ENCODE data around the gene MCF2L2. TPM values are rescaled to one million over a fixed set of nuclear protein-coding genes. Genes with fewer than 3 reads are reported as not detected.

The MCF2L2 gene
- total RNA-seq, 1 donor from 2014 or later: 0.20 TPM

- DNase-seq (ENCODE audit: low read depth in 2 of 2): peak in 1 of 2 donors; percentile 35
These were observed 99.6 kb downstream of the MCF2L2 start for GRCh38 chr3:183328823-183329222.

GRCh38 chr3:183328164-183328563 is 100.3 kb downstream of the MCF2L2 start:
- DNase-seq (ENCODE audit: low read depth in 2 of 2): peak in 1 of 2 donors; percentile 22

- peak in 1 of 2 donors; percentile 66 for DNase-seq (ENCODE audit: low read depth in 2 of 2)
These were observed 101.1 kb downstream of the MCF2L2 start for GRCh38 chr3:183327343-183327742.

GRCh38 chr3:183324083-183324482 is 104.3 kb downstream of the MCF2L2 start:
- peak; percentile 50 to 90 for DNase-seq (ENCODE audit: low read depth in 2 of 2)

- no peak for DNase-seq (ENCODE audit: low read depth in 2 of 2)
These were observed 109.0 kb downstream of the MCF2L2 start for GRCh38 chr3:183319371-183319770.

- peak in 1 of 2 donors; percentile 18 for DNase-seq (ENCODE audit: low read depth in 2 of 2)
These were observed 109.5 kb downstream of the MCF2L2 start for GRCh38 chr3:183318877-183319276.

- peak in 1 of 2 donors; percentile 51 for DNase-seq (ENCODE audit: low read depth in 2 of 2)
These were observed 110.2 kb downstream of the MCF2L2 start for GRCh38 chr3:183317886-183318865.

GRCh38 chr3:183317271-183317670 is 111.1 kb downstream of the MCF2L2 start:
- no peak for DNase-seq (ENCODE audit: low read depth in 2 of 2)

GRCh38 chr3:183315739-183316138 is 112.7 kb downstream of the MCF2L2 start:
- DNase-seq (ENCODE audit: low read depth in 2 of 2): no peak

- no peak for DNase-seq (ENCODE audit: low read depth in 2 of 2)
These were observed 114.7 kb downstream of the MCF2L2 start for GRCh38 chr3:183313764-183314163.

- no peak for DNase-seq (ENCODE audit: low read depth in 2 of 2)
These were observed 115.1 kb downstream of the MCF2L2 start for GRCh38 chr3:183313351-183313750.

GRCh38 chr3:183312433-183312832 is 116.0 kb downstream of the MCF2L2 start:
- DNase-seq (ENCODE audit: low read depth in 2 of 2): no peak

- DNase-seq (ENCODE audit: low read depth in 2 of 2): no peak
These were observed 117.5 kb downstream of the MCF2L2 start for GRCh38 chr3:183310936-183311335.

- no peak for DNase-seq (ENCODE audit: low read depth in 2 of 2)
These were observed 119.1 kb downstream of the MCF2L2 start for GRCh38 chr3:183309276-183309675.

GRCh38 chr3:183308751-183309150 is 119.7 kb downstream of the MCF2L2 start:
- no peak for DNase-seq (ENCODE audit: low read depth in 2 of 2)

GRCh38 chr3:183307749-183308148 is 120.7 kb downstream of the MCF2L2 start:
- no peak for DNase-seq (ENCODE audit: low read depth in 2 of 2)

GRCh38 chr3:183306798-183307671 is 121.4 kb downstream of the MCF2L2 start:
- peak; percentile 21 to 62 for DNase-seq (ENCODE audit: low read depth in 2 of 2)

- DNase-seq (ENCODE audit: low read depth in 2 of 2): no peak
These were observed 124.7 kb downstream of the MCF2L2 start for GRCh38 chr3:183303690-183304089.

GRCh38 chr3:183301937-183302580 is 126.4 kb downstream of the MCF2L2 start:
- peak in 1 of 2 donors; percentile 47 for DNase-seq (ENCODE audit: low read depth in 2 of 2)

GRCh38 chr3:183300996-183301562 is 127.3 kb downstream of the MCF2L2 start:
- no peak for DNase-seq (ENCODE audit: low read depth in 2 of 2)

- DNase-seq (ENCODE audit: low read depth in 2 of 2): no peak
These were observed 128.4 kb downstream of the MCF2L2 start for GRCh38 chr3:183299976-183300375.

Data from lung microvascular endothelial cell (primary cell).